Retina (tissue), 1 donor: ENCODE results near the gene PPM1D.
"Not testable (repeated sequence)": the region's sequence is repeated elsewhere in the genome, so short reads cannot be mapped to it uniquely, and the experiment has no call there.

Experiments used
- DNase-seq: peaks from one replicate; pipeline ENCODE4 v3.0.0-alpha.2; 2016

PPM1D gene

DNA sequence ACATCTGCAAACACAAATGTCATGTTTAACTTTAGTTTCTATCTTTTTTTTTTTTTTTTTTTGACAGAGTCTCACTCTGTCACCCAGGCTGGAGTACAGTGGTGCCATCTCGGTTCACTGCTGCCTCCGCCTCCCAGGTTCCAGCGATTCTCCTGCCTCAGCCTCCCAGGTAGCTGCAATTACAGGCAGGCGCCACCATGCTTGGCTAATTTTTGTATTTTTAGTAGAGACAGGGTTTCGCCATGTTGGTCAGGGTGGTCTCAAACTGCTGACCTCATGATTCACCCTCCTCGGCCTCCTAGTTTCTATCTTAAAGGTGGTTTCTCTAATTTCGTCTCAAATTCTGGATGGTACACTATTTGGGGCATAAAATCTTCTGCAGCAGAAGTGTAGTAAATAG is 5.8 kb upstream of the PPM1D start:
- not testable (repeated sequence) for DNase-seq

DNA sequence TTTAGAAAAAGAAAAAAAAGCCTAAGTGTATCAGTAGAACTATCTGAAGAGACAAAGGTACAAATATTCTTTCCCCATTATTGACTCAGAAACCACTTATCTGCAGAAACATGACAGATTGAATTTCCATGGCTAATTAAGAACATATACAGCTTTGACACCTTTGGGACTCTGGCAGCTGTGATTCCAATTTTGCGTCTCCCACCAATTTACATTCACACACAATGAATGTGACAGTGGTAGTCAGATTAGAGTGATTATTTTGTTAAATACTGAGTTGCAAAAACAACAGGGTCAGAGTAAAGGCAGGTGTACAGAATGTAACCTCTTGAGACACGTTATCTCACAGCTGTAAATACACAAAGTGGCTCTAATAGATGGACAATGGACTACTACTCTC is 5.3 kb upstream of the PPM1D start:
- no peak for DNase-seq

DNA sequence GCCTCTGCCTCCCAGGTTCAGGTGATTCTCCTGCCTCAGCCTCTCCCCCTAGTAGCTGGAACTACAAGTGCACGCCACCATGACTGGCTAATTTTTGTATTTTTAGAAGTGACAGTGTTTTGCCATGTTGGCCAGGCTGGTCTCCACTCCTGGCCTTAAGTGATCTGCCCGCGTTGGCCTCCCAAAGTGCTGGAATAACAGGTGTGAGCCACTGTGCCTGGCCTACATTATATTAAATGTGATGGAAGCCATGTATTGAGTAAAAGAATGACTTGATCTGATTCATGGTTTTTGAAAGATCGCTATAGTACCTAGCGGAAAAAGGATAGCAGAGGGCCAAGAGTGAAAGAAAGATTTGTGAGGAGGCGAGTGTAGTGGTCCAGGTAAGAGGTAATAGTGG is 2.7 kb upstream of the PPM1D start:
- DNase-seq = no peak

GRCh38 chr17:60598001-60598736 is 1.8 kb upstream of the PPM1D start:
- DNase-seq = peak; percentile 5

DNA sequence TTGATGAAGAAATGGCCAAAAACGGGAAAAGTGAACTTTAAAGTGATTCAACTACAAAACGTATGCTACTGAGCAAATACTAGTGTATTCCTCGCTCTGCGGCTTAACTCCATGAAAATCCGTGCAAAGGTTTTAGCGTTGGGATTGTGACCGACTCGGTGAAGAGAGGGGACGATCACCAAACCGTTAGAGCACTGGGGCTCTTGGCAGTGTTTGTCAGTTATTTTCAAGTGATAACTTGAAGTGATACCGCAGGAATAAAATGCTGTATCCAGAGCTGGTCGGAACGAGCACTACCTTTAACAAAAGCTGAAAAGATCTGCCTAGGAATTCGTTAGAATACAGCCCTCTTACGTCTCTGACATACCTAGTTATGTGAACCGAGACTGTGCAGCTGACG is 773 bp upstream of the PPM1D start:
- DNase-seq = no peak

DNA sequence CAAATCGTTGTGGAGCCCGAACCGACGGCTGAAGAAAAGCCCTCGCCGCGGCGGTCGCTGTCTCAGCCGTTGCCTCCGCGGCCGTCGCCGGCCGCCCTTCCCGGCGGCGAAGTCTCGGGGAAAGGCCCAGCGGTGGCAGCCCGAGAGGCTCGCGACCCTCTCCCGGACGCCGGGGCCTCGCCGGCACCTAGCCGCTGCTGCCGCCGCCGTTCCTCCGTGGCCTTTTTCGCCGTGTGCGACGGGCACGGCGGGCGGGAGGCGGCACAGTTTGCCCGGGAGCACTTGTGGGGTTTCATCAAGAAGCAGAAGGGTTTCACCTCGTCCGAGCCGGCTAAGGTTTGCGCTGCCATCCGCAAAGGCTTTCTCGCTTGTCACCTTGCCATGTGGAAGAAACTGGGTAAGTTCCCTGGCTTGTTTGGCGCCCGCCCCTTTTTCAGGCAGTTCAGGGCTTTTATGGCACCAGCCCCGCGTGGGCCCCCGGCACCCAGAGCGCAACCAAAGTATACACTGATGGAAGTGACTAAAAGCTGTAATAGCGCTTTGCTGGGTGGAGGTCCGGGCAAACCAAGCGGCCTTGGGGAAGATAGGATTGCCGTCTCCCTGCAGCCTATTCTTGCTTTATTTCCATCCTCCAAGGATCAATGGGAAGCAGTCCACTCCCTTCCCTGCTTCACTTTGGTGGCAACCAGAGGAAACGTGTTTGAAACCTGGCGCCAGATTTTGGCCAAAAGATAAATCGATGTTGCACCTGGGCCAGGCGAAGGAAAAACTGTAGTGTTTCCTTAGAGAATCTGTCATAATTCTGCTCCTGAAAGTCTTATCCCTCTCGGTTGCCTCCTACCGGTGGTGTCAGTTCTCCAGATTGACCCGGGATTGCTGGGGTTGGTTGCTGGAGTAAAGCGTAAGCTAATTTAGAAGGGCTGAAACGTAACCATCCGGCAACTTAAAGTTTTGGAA is 775 bp downstream of the PPM1D start:
- peak; percentile 86 for DNase-seq

DNA sequence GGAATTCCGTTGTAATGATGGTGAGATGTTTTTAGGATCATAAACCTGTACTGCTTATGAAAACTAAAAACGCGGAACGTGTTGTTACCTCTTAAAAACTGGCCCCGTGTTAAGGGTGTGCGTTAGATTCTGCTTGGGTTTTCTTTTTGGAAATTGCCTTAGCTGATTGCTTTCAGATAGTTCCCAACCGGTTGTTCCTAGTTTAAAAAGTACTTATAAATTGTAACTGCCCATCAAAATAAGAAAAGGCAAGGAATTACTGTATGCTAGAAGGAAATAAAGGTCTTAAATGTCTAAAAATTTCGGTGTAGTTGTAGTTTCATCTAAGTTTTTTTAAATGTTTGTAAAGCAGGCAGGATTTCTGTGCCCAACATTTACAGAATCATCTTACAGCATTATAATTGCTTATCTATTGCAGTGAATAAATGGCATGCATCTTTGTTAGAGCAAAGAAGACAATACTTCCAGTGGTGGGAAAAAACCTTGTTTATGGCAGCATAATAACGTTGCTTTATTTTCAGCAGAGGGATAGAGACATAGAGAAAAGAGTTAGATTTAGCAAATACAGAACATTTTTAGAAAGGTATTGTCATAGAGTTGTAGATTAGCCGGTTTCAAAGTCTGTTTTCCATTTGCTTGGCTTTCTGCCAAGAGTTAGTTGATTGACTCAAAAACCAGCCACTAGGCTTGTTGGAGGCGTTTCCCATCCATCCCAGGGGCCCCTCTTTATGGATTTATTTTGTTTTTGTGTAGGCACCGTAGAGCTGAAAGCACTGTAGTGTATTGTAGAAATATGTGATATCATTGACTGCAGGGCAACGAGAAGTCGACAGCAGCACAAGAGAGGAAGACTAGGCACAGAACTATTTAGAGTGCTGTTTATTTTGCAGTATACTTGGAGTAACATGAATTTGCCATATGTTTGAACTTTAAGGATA is 1.7 kb downstream of the PPM1D start:
- peak; percentile 82 for DNase-seq

DNA sequence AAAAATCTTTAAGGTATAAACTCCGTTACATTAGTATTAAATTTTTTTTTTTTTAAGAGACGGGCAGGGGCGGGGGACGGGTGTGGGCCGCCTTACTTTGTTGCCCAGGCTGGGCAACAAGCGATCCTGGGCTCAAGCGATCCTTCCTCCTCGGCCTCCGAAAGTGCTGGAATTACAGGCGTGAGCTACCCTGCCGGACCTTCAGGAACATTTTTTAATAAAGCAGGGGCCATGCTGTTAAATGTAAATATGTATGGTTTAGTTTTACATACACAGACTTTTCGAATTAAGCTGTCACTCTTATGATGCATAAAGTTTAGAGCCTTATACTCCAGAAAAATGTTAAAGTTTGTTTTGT is 2.4 kb downstream of the PPM1D start:
- no peak for DNase-seq

- DNase-seq = no peak
Measured at GRCh38 chr17:60602871-60603270, 2.9 kb downstream of the PPM1D start.

DNA sequence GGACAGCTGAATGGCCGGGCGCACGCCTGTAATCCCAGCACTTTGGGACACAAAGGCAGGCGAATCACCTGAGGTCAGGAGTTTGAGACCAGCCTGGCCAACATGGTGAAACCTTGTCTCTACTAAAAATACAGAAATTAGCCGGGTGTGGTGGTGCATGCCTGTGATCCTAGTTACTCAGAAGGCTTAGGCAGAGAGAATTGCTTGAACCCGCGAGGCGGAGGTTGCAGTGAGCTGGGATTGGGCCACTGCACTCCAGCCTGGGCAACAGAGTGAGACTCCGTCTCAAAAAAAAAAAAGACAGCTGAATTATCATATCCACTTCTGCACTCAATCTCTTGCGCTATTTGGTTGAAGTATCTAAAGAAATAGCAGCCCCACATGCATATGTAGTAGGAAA is 3.5 kb downstream of the PPM1D start:
- not testable (repeated sequence) for DNase-seq

DNA sequence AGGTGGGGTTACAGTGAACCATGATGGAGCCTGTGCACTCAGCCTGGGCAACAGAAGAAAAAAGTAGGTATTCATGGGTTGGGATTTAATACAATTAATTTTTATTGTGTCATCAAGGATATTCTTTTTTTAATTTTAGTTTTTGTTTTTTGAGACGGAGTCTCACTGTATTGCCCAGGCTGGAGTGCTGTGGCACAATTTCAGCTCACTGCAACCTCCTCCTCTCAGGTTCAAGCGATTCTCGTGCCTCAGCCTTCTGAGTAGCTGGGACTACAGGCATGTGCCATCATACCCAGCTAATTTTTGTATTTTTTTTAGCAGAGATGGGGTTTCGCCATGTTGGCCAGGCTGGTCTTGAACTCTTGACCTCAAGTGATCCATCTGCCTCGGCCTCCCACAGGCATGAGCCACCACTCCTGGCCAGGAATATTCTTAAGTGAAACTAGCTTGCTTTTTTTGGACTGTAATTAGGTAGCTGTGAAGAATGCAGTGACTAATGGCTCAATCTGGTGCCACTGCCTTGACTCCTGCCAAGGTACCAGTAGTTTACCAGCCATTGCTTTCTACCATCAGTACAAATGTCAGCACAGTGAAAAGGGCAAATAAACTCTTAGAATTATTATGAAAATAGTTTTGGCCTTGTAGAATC is 4.8 kb downstream of the PPM1D start:
- DNase-seq = no peak

DNA sequence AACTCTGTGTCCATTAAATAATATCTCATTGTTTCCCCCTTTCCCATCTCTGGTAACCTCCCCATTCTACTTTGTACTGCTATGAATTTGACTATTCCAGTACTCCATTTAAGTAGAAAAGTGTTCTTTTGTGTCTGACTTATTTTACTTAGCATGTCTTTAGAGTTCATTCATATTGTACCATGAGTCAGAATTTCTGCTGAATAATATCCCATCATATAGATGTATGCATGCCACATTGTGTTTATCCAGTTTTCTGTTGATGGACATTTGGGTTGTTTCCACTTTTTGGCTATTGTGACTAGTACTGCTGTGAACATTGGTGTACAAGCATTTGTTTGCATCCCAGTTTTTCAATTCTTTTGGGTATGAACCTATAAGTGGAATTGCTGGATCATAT is 6.0 kb downstream of the PPM1D start:
- DNase-seq = no peak

- DNase-seq = no peak
Measured at GRCh38 chr17:60610473-60610872, 10.5 kb downstream of the PPM1D start.

DNA sequence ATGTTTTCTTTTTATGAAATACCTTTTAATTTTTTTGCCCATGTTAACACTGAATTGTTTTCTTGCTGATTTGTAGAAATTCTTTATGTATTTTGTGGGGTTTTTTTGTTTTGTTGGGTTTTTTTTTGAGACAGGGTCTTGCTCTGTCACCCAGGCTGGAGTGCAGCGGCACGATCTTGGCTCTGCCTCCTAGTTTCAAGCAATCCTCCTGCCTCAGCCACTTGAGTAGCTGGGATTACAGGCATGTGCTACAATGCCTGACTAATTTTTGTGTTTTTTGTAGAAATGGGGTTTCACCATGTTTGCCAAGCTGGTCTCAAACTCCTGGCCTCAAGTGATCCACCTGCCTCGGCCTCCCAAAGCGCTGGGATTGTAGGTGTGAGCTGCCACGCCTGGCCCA is 11.3 kb downstream of the PPM1D start:
- not testable (repeated sequence) for DNase-seq

GRCh38 chr17:60613325-60613724 is 13.3 kb downstream of the PPM1D start:
- no peak for DNase-seq

DNA sequence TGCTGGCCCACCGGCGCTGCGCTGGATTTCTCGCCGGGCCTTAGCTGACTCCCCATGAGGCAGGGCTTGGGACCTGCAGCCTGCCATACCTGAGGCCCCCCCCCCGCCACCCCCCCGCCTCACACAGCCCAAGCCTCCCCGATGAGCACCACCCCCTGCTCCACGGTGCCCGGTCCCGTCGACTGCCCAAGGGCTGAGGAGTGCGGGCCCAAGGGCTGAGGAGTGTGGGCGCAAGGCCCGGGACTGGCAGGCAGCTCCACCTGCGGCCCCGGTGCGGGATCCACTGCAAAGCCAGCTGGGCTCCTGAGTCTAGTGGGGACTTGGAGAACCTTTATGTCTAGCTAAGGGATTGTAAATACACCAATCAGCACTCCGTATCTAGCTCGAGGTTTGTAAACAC is 13.8 kb downstream of the PPM1D start:
- DNase-seq = not testable (repeated sequence)

DNA sequence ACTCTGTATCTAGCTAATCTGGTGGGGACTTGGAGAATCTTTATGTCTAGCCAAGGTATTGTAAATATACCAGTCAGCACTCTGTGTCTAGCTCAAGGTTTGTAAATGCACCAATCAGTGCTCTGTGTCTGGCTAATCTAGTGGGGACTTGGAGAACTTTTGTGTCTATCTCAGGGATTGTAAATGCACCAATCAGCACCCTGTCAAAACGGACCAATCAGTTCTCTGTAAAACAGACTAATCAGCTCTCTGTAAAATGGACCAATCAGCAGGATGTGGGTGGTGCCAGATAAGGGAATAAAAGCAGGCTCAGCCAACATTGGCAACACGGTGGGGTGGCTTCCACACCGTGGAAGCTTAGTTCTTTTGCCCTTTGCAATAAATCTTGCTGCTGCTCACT is 14.3 kb downstream of the PPM1D start:
- not testable (repeated sequence) for DNase-seq

- no peak for DNase-seq
Measured at GRCh38 chr17:60615108-60615507, 15.1 kb downstream of the PPM1D start.

GRCh38 chr17:60615840-60616239 is 15.8 kb downstream of the PPM1D start:
- no peak for DNase-seq

GRCh38 chr17:60618080-60618479 is 18.1 kb downstream of the PPM1D start:
- no peak for DNase-seq

DNA sequence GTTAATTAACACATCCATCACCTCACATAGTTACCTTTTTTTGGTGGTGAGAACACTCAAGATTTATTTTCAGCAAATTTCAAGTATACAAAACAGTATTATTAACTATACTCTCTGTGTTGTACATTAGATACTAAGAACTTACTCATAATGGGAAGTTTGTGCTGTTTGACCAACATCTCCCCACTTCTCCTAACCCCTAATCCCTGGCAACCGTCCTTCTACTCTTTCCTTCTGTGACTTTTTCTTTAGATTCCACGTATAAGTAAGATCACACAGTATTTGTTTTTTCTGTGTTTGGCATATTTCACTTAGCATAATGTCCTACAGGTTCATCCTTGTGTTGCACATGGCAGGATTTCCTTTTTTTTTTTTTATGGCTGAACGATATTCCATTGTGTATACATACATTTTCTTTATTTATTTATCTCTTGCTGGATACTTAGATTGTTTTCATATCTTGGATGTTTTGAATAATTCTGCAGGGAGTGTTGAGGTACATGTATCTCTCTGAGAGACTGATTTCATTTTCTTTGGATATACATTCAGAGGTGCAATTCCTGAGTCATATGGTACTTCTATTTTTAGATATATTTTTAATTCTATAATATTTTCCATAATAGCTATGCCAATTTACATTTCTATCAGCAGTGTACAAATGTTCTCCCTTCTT is 19.0 kb downstream of the PPM1D start:
- no peak for DNase-seq

- no peak for DNase-seq
Measured at GRCh38 chr17:60622961-60623360, 23.0 kb downstream of the PPM1D start.
